Esophagus squamous epithelium (tissue), 5 donors: Measurements from ENCODE around the gene ZNF506. TPM values are rescaled to one million over a fixed set of nuclear protein-coding genes. Genes with fewer than 3 reads are reported as not detected.
A peak's percentile ranks its signal among the peaks of the same experiment; 100 is the strongest.
"Not testable (repeated sequence)": the region's sequence is repeated elsewhere in the genome, so short reads cannot be mapped to it uniquely, and the experiment has no call there.

ENCODE experiments used
- DNase-seq: peaks from one replicate; lab custom pipeline; 2025; lab: John Stamatoyannopoulos, UW
- H3K27ac ChIP-seq, 4 donors: fragments of 200-600 bp; sonication (generic); one replicate each; pipeline ENCODE4 v1.5.1; 2016 to 2019; ENCODE audit warnings: mild to moderate bottlenecking in 1 of 4
- H3K27me3 ChIP-seq, 4 donors: fragments of 200-600 bp; sonication (generic); 1 replicate in 3 of 4; 2 replicates in 1 of 4; pipeline versions ENCODE4 v1.5.1 to v1.6.0; 2017 to 2021; ENCODE audit warnings: antibody characterized with exemption in 1 of 4
- H3K36me3 ChIP-seq, 3 donors: fragments of 200-600 bp; sonication (generic); one replicate each; pipeline ENCODE4 v1.5.1; 2016 to 2019
- H3K4me1 ChIP-seq, 3 donors: fragments of 200-600 bp; sonication (generic); one replicate each; pipeline ENCODE4 v1.5.1; 2017 to 2019
- H3K4me3 ChIP-seq, 4 donors: fragments of 200-600 bp; sonication (generic); 1 replicate in 3 of 4; 2 replicates in 1 of 4; pipeline ENCODE4 v1.5.1; 2016 to 2019; ENCODE audit warnings: mild to moderate bottlenecking in 2 of 4, moderate library complexity in 1 of 4
- H3K9me3 ChIP-seq, 3 donors: fragments of 200-600 bp; sonication (generic); one replicate each; pipeline ENCODE4 v1.5.1; 2016 to 2019
- POLR2A ChIP-seq, 4 donors: fragments of 450-650 bp; IDR thresholded peaks; one replicate each; pipeline ENCODE4 v1.6.1; 2017; ENCODE audit warnings: antibody characterized with exemption in 4 of 4, mild to moderate bottlenecking in 4 of 4, moderate library complexity in 3 of 4
- WGBS, 2 donors: methylation state at CpG; one replicate each; pipeline ENCODE4 v1.1.5; 2018; 5-methylcytosine and 5-hydroxymethylcytosine counted together
- intact Hi-C: fragments of 100-400 bp; cut with DNase I; formaldehyde crosslinking; loops from one replicate; pipeline ENCODE4 v1.15.0; 2022
- total RNA-seq, 4 donors: library from RNA; depleted of rRNA; stranded (reverse); fragments of >200 nt; gene quantifications; one replicate each; pipeline ENCODE4 v1.1.0, GENCODE V29; 2016
- TF ChIP-seq, protein P1 (sequence below), 6 experiments: fragments of 450-650 bp in 4 of 6; fragments of 200-600 bp in 2 of 6; sonication (generic) in 2 of 6; IDR thresholded peaks; one replicate each; pipeline ENCODE4 v1.5.1; 2016 to 2019; ENCODE audit warnings: antibody characterized with exemption in 6 of 6, mild to moderate bottlenecking in 4 of 6, moderate library complexity in 4 of 6
- donor health status: DM: yes; HTN: yes; CAD: no.

ZNF506 gene
- total RNA-seq, 4 donors from 2014 or later, result 12.1 to 24.0 (median 17.8) TPM

GRCh38 chr19:19835560-19836038, 14.0 kb upstream of the ZNF506 start:
- Histone ChIP-seq H3K4me3 (no peak overlapping the region), H3K27me3 (no peaks in the 10 kb centered on the region), H3K36me3 (no peaks in the 10 kb centered on the region), H3K9me3 (peaks cover 0 to 81% (median 49%) of the 10 kb centered on the region in 3 donors), H3K27ac (no peak overlapping the region), H3K4me1 (no peaks in the 10 kb centered on the region)
- intact Hi-C loops, result no loop called here
- TF ChIP-seq, protein P1, sequence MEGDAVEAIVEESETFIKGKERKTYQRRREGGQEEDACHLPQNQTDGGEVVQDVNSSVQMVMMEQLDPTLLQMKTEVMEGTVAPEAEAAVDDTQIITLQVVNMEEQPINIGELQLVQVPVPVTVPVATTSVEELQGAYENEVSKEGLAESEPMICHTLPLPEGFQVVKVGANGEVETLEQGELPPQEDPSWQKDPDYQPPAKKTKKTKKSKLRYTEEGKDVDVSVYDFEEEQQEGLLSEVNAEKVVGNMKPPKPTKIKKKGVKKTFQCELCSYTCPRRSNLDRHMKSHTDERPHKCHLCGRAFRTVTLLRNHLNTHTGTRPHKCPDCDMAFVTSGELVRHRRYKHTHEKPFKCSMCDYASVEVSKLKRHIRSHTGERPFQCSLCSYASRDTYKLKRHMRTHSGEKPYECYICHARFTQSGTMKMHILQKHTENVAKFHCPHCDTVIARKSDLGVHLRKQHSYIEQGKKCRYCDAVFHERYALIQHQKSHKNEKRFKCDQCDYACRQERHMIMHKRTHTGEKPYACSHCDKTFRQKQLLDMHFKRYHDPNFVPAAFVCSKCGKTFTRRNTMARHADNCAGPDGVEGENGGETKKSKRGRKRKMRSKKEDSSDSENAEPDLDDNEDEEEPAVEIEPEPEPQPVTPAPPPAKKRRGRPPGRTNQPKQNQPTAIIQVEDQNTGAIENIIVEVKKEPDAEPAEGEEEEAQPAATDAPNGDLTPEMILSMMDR (IDR thresholded peaks at IDR 0.05), result no peak
- no peak for TF ChIP-seq POLR2A (IDR thresholded peaks at IDR 0.05)
- no peak for DNase-seq

- Histone ChIP-seq H3K9me3 (peaks cover 0 to 62% (median 23%) of the 10 kb centered on the region in 3 donors), H3K27me3 (no peaks in the 10 kb centered on the region), H3K36me3 (no peaks in the 10 kb centered on the region), H3K27ac (no peak overlapping the region), H3K4me3 (no peak overlapping the region), H3K4me1 (peaks cover 0 to 4% (median 0%) of the 10 kb centered on the region in 3 donors)
- intact Hi-C loops, result no loop called here
- DNase-seq, result no peak
- no peak for TF ChIP-seq POLR2A (IDR thresholded peaks at IDR 0.05)
- TF ChIP-seq, protein P1 (IDR thresholded peaks at IDR 0.05), result no peak
- 88 to 91% methylated on average over 11 of the region's 11 CpGs for WGBS, 2 donors
Measured at GRCh38 chr19:19826875-19827274, 5.3 kb upstream of the ZNF506 start.

- intact Hi-C loops, result loop anchor here (5.0 kb wide), 1 partner anchor 78 kb away; the partner anchor contains the start of gene ZNF93
- TF ChIP-seq, protein P1 (IDR thresholded peaks at IDR 0.05), result no peak
- TF ChIP-seq POLR2A (IDR thresholded peaks at IDR 0.05), result no peak
- WGBS, 2 donors, result 74 to 84% methylated on average over 2 of the region's 2 CpGs
- Histone ChIP-seq H3K36me3 (peaks cover 0 to 15% (median 0%) of the 10 kb centered on the region in 3 donors), H3K9me3 (peaks cover 0 to 50% (median 5%) of the 10 kb centered on the region in 3 donors), H3K4me1 (peaks cover 7 to 25% (median 10%) of the 10 kb centered on the region in 3 donors), H3K27ac (no peak overlapping the region), H3K4me3 (no peak overlapping the region), H3K27me3 (no peaks in the 10 kb centered on the region)
- DNase-seq, result no peak
Measured at GRCh38 chr19:19823916-19824315, 2.4 kb upstream of the ZNF506 start.

DNA sequence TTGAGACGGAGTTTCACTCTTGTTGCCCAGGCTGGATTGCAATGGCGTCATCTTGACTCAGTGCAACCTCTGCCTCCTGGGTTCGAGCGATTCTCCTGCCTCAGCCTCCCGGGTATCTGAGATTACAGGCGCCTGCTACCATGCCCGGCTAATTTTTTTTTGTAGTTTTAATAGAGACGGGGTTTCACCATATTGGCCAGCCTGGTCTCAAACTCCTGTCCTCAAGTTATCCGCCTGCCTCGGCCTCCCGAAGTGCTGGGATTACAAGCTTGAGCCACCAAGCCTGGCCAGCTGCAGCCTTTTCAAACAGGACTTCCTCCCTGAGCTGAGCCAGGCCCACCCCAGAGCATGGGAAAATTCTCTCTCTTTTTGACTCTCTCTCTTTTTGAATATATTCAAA, 426 bp upstream of the ZNF506 start:
- H3K9me3 ChIP-seq, result peaks cover 0 to 41% (median 6%) of the 10 kb centered on the region in 3 donors
- not testable (repeated sequence) for DNase-seq
- intact Hi-C loops, result loop anchor here (5.0 kb wide), 1 partner anchor 80 kb away; the partner anchor contains the start of gene ZNF93

DNA sequence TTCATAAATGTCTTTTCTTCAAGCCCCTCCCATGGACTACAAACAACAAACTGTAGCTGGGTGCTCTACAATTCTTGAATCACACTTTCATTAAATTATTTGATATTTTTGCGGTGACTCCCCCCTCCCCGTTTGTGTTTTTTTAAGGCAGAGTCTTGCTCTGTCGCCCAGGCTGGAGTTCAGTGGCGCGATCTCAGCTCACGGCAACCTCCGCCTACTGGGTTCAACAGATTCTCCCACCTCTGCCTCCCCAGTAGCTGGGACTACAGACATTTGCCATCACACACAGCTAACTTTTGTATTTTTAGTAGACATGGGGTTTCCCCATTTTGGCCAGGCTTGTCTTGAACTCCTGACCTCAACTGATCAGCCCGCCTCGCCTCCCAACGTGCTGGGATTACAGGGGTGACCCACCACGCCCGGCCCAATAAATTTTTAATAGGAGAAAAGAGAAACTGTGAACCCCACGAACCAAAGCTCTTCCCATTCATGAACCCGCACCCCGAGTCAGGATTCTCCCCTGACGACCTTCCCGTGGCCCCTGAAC, 703 bp downstream of the ZNF506 start:
- Histone ChIP-seq H3K36me3 (peaks cover 0 to 33% (median 0%) of the 10 kb centered on the region in 3 donors), H3K4me3 (peak overlapping the region; percentile 55 to 87 (median 76)), H3K27me3 (no peaks in the 10 kb centered on the region), H3K27ac (peak overlapping the region; percentile 92 to 98 (median 94)), H3K9me3 (peaks cover 0 to 50% (median 6%) of the 10 kb centered on the region in 3 donors), H3K4me1 (peaks cover 7 to 30% (median 10%) of the 10 kb centered on the region in 3 donors)
- TF ChIP-seq POLR2A (IDR thresholded peaks at IDR 0.05), result no peak
- TF ChIP-seq, protein P1 (IDR thresholded peaks at IDR 0.05), result no peak
- WGBS, 2 donors, result 20 to 46% methylated on average over 7 to 8 of the region's 17 CpGs
- intact Hi-C loops, result loop anchor here (5.0 kb wide), 1 partner anchor 81 kb away; the partner anchor contains the start of gene ZNF93
- DNase-seq, result no peak

More for the DNA sequence above, 426 bp upstream of the ZNF506 start:
- not testable (repeated sequence) for H3K27me3 ChIP-seq
- peak overlapping the region; percentile 55 to 87 (median 76) for H3K4me3 ChIP-seq
- peaks cover 7 to 30% (median 10%) of the 10 kb centered on the region in 3 donors for H3K4me1 ChIP-seq
- 4 to 6% methylated on average over 10 of the region's 11 CpGs for WGBS, 2 donors
- H3K36me3 ChIP-seq, result peaks cover 0 to 27% (median 0%) of the 10 kb centered on the region in 3 donors
- H3K27ac ChIP-seq, result peak overlapping the region; percentile 69 to 94 (median 92)
